GM23338 (cell line): ENCODE results near the gene CDC45. TPM values are rescaled to one million over a fixed set of nuclear protein-coding genes. Genes with fewer than 3 reads are reported as not detected.

Source experiments
- polyA plus RNA-seq: library from polyadenylated mRNA; unstranded; fragments of >200 nt; fragmentation: Nextera tagmentation; extraction: Ambion mirVana; gene quantifications from 2 replicates; pipeline ENCODE4 v1.2.1, GENCODE V29; 2016
- total RNA-seq: library from RNA; depleted of rRNA; stranded (reverse); fragments of >200 nt; shearing (Covaris generic); gene quantifications from 2 replicates; pipeline ENCODE4 v1.2.3, GENCODE V29; 2014; rRNA removed

The CDC45 gene
- total and polyA plus RNA-seq, 2 experiments from 2014 or later: 29.0 to 30.3 TPM

Other genes starting within 250 kb of the CDC45 start
- 13.4 and 15.1 TPM in 2 replicates for gene CLTCL1, start 188.2 kb upstream of the CDC45 start, total RNA-seq
- 5.4 and 6.6 TPM in 2 replicates for gene CLTCL1, start 188.2 kb upstream of the CDC45 start, polyA plus RNA-seq
- gene HIRA, start 48.2 kb upstream of the CDC45 start, total RNA-seq: 55.5 and 58.3 TPM in 2 replicates
- 9.4 and 10.0 TPM in 2 replicates for gene HIRA, start 48.2 kb upstream of the CDC45 start, polyA plus RNA-seq
- gene MRPL40, start 47.4 kb upstream of the CDC45 start, total RNA-seq: 15.2 and 15.5 TPM in 2 replicates
- 53.5 and 56.1 TPM in 2 replicates for gene MRPL40, start 47.4 kb upstream of the CDC45 start, polyA plus RNA-seq
- gene C22orf39, start 32.2 kb upstream of the CDC45 start, total RNA-seq: 24.5 and 40.2 TPM in 2 replicates
- gene C22orf39, start 32.2 kb upstream of the CDC45 start, polyA plus RNA-seq: 37.4 and 38.3 TPM in 2 replicates
- gene UFD1, start 727 bp upstream of the CDC45 start, total RNA-seq: 53.5 and 54.1 TPM in 2 replicates
- gene UFD1, start 727 bp upstream of the CDC45 start, polyA plus RNA-seq: 80.3 and 93.8 TPM in 2 replicates
- gene CLDN5, start 44.5 kb downstream of the CDC45 start, total RNA-seq: 1.4 and 3.2 TPM in 2 replicates
- gene CLDN5, start 44.5 kb downstream of the CDC45 start, polyA plus RNA-seq: 2.0 and 3.9 TPM in 2 replicates
- gene SEPTIN5, start 234.6 kb downstream of the CDC45 start, total RNA-seq: 7.7 and 17.2 TPM in 2 replicates
- 4.3 and 5.6 TPM in 2 replicates for gene SEPTIN5, start 234.6 kb downstream of the CDC45 start, polyA plus RNA-seq
- 1.3 TPM in 1 of 2 replicates, not detected in the other for gene GP1BB, start 243.6 kb downstream of the CDC45 start, total RNA-seq
- gene GP1BB, start 243.6 kb downstream of the CDC45 start, polyA plus RNA-seq: 0.53 and 1.1 TPM in 2 replicates